GM18868 (cell line): ENCODE data around the gene RCAN3.

ENCODE experiments used
- ATAC-seq: cut with Tn5 transposase; IDR thresholded peaks from one replicate; pipeline ENCODE4 v1.9.1; 2021; ENCODE audit warnings: mild to moderate bottlenecking, moderate library complexity; ENCODE audit not compliant: unreplicated experiment

RCAN3 gene

DNA sequence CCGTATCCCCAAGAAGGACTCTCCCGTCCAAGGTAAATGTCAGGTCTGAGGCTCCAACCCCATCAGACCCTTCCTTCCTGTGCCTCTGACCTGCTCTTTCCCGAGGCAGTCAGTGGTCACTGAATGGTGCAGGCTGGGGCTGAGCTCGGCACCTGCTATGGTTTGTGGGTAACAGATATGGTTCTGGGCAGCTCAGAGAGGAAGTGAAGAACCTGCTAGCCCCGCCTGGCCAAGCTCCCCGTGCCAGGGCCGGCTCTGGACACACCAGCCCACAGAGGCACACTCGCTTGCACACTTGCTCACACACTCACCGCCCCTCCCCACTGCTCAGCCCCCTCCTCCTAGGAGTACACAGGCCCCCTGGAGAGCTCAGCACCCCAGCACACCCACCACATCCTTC lies 69.7 kb downstream of the RCAN3 start:
- no peak for ATAC-seq

DNA sequence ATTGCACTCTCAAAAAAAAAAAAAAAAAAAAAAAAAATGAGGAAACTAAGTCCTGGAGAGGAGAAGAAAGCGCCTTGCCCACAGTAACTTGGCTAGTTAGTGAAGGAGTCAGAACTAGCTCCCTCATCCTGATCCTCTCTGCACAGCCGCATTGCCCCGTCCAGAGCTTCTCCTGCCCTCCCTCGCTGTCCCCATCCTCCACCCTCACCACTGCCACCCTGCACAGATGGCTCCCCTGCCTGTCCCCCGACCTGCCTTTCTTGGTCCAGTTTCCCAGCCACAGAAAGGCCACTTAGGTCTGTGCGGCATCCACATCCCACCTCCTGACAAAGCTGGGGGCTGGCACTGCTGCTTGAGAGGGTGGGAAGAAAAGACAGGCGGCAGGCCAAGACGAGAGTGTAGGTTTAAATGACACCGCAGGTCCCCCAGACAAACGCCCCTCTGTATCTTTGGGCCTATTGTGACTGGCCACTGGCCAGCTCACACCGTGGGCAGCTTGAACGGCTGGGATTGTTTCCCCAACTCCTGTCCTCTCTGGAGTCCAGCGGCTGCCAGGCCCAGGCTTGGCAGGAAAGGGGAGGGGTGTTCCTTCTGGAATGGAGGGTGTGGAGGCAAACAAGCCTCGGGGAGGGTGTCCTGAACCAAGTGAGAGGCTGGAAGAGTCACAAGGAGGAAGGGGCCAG lies 73.4 kb downstream of the RCAN3 start:
- ATAC-seq, result no peak

DNA sequence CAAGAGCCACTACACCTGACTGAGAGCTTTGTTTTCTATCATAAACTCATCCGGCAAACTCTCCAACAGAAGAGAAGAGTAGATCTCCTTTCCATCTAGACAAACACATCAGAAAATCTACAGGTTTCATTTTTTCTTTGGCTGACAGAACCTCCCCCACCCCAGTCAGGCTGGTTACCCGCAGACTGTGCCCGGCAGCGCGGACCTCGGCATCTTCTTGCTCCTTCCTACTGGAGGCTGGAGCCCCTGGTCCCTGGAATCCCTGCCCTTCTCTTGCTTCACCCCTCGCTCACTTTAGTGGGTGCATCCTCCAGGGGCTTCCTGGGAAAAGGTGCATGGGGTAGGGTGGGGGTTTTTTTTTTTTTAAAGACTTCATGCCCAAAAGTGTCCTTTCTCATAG lies 76.2 kb downstream of the RCAN3 start:
- ATAC-seq, result no peak

DNA sequence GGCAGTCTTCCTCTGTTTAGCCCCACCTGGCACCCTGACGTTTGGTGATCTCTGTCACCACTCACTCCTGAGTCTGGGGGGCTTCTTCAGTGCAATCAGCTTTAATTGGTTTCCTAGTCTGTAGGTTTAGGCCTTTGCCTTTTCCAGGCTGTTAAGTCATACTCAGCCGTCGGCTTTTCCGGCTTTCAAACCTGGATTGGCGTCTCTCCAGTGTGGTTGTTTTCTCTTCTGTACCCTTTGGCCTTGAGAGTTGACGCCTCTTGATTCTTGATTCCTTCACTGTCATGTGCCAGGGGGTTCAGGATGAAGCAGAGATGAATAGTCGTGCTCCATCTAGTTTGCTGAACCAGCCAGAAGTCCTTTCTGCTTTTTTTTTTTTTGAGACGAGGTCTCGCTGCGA lies 78.1 kb downstream of the RCAN3 start:
- ATAC-seq, result no peak

DNA sequence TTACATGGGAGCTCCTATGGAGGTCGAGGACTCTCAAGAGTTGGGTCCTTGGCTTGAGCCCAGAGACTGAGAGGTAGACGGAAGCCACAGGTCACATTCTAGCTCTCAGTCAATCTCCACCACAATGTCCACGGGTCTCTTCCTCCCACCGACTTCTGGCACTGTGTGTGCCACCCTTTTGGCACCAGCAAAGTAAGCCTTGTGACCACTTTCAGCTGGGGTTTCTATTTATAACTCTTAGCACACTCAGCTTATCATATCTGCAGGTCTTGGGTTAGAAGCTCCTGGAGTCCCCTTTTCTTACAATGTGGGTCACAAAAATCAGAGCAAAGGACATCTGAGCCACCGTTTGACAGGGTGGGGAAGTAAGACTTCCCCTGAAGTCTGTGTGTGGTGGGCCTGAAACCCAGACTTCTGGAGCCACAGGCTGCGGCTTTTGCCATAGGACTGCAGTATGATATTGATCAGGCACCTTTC lies 81.6 kb downstream of the RCAN3 start:
- ATAC-seq, result no peak

DNA sequence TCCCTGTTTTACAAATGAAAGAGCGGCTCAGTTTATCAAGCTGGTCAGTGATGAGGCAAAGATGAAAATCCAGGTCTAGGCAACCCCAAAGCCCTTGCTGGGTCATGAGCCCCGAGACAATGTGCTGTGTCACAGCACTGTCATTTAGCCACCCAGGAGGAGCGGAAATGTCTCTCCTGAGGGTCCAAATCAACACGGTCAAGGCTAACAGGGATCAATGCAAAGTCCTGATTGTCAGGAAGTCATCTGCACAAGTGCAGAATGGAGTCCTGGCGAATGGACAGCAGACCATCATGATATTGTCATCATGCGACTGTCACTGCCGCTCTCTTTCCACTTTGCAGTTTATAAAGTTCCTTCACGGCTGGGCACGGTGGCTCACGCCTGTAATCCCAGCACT lies 83.5 kb downstream of the RCAN3 start:
- ATAC-seq, result no peak

DNA sequence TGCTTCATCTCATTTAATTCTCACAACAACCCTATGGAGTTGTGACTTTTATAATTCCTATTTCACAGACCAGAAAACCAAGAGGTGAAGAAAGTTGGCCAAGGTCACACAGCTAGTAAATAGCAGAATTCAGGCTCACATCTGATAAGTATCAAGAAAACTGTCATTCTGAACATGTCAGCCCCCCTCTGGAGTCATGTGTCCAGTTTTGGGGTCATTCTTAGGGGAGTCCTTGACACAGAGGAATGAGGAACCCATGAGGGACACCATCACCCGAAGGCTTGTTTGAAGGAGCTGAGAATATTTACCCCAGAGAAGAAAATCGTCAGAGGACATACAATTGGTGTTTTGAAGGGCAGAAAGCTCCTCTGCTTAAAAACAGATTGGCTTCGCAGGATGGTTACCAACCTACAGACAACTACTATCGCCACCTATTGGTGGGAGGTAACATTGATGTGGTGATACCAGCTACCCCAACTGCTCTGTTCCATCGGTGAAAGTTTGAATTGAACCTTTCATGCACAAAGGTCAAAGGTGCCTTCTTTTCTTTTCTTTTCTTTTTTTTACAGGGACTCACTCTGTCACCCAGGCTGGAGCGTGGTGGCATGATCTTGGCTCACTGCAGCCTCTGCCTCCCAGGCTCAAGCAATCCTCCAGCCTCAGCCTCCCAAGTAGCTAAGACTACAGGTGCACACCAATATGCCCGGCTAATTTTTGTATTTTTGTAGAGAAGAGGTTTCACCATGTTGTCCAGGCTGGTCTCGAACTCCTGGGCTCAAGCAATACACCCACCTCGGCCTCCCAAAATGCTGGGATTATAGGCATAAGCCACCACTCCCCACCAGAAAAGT lies 84.6 kb downstream of the RCAN3 start:
- ATAC-seq, result no peak

DNA sequence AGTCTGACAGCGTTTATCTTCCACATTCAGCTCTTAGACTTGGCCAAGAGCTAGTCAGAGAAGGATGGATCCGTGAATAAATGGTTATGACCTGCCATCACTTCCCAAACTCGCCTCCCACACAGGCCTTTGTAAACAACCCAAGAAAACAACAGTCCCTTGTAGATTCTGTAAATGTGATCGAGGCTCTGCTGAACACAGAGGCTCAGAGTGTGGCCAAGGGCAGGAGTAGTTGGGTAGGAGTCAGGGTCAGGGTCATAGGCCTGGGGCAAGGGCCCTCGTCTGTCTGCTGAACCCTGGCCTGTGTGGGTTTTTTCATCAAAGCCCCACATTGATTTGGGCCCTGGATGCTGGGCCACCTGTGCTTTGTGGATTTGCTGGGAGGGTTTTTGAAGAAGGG lies 85.9 kb downstream of the RCAN3 start:
- ATAC-seq, result no peak

DNA sequence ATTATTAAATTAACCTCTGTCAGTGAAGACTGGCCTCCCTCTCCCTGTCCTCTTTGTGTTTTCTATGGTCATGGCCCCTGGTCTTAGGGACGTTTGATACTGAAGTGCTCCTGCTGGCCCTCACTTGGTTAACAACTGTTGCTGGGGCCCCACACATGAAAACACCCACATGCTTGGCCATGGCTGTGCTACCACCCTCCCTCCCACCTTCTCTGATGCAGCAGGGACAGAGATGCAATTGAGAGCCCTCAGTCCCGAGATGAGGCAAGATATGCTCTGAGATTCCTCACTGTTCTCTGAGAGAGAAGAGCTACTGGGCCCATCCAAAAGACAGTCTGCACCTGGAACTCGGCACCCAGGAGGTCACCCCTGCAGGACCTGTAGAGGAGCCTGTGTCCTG lies 86.6 kb downstream of the RCAN3 start:
- ATAC-seq, result no peak
